HepG2 (cell line): ENCODE data around the gene ZNRD2. TPM values are rescaled to one million over a fixed set of nuclear protein-coding genes. Genes with fewer than 3 reads are reported as not detected.

Experiments used
- ATAC-seq: fragments of 200-7000 bp; cut with Tn5 transposase; 3 replicates; pipeline ENCODE4 v1.9.1; 2020; ENCODE audit warnings: mild to moderate bottlenecking, moderate library complexity
- BruUV-seq: library from RNA; stranded (reverse); fragments of 400-500 nt; replicated peaks from 2 replicates; lab custom pipeline; 2021; lab: Mats Ljungman, UMichigan
- CTCF ChIA-PET: fragments of 300-600 bp; formaldehyde crosslinking; extraction: SDS; loops from one replicate; lab custom pipeline; 2021; ENCODE audit warnings: low total read pairs, inconsistent platforms, low intra/inter-chr PET ratio; lab: Yijun Ruan, JAX
- POLR2A ChIA-PET: fragments of 350-600 bp; sonication (Branson Sonifier 250); formaldehyde crosslinking; loops from one replicate; lab custom pipeline; 2020; ENCODE audit warnings: antibody characterized with exemption, inconsistent platforms; lab: Yijun Ruan, JAX
- DNase-seq: peaks from one replicate; pipeline ENCODE4 v3.0.0-alpha.2; 2015; ENCODE audit warnings: low spot score
- FAIRE-seq: peaks from 3 replicates; lab custom pipeline; 2011; peaks lifted over from hg19 to GRCh38; lab: Jason Lieb, UNC
- H2AFZ ChIP-seq: one replicate; pipeline ENCODE4 v1.6.1; 2011; ENCODE audit warnings: low read length, inconsistent platforms
- H3K27ac ChIP-seq: fragments of 300-600 bp; 3 replicates; pipeline ENCODE4 v1.8.0; 2011; ENCODE audit warnings: mixed run types, mild to moderate bottlenecking, mixed read lengths, low read length, inconsistent platforms; ENCODE audit not compliant: insufficient read depth; ENCODE audit errors: extremely low read length
- H3K27me3 ChIP-seq, 2 experiments: fragments of 200-600 bp in 1 of 2; 2 replicates in 1 of 2; 3 replicates in 1 of 2; pipeline versions ENCODE4 v1.6.0 to v1.8.0; 2011; ENCODE audit warnings: low read length in 2 of 2, mild to moderate bottlenecking in 2 of 2, moderate library complexity in 2 of 2, inconsistent platforms in 1 of 2; ENCODE audit not compliant: insufficient read depth in 2 of 2, control insufficient read depth in 1 of 2
- H3K36me3 ChIP-seq, 2 experiments: fragments of 200-600 bp in 1 of 2; replicated peaks in 1 of 2; 2 replicates in 1 of 2; 3 replicates in 1 of 2; pipeline versions ENCODE4 v1.5.1 to v1.8.0; 2011; ENCODE audit warnings: low read length in 2 of 2, inconsistent platforms in 1 of 2; ENCODE audit not compliant: insufficient read depth in 2 of 2, control insufficient read depth in 1 of 2
- H3K4me1 ChIP-seq: 2 replicates; pipeline ENCODE4 v1.5.1; 2012; ENCODE audit warnings: low read length, inconsistent platforms; ENCODE audit not compliant: insufficient read depth
- H3K4me2 ChIP-seq: 2 replicates; pipeline ENCODE4 v1.6.0; 2011; ENCODE audit warnings: low read depth, low read length, inconsistent platforms
- H3K4me3 ChIP-seq, 3 experiments: fragments of 200-600 bp in 1 of 3; sonication (generic), shearing (Covaris generic) in 1 of 3; replicated peaks in 1 of 3; 2 replicates each; pipeline ENCODE4 v1.5.1; 2011 to 2016; ENCODE audit warnings: low read length in 3 of 3, inconsistent platforms in 2 of 3, low read depth in 2 of 3, mild to moderate bottlenecking in 2 of 3, control low read depth in 1 of 3, mixed read lengths in 1 of 3; ENCODE audit not compliant: insufficient read depth in 1 of 3
- H3K79me2 ChIP-seq: one replicate; pipeline ENCODE4 v1.6.1; 2011; ENCODE audit warnings: low read length, inconsistent platforms; ENCODE audit not compliant: insufficient read depth
- H3K9ac ChIP-seq: 2 replicates; pipeline ENCODE4 v1.6.0; 2011; ENCODE audit warnings: mild to moderate bottlenecking, low read depth, low read length, inconsistent platforms; ENCODE audit not compliant: insufficient read depth
- H3K9me3 ChIP-seq: 2 replicates; pipeline ENCODE4 v1.5.1; 2012; ENCODE audit warnings: mild to moderate bottlenecking, low read length
- H4K20me1 ChIP-seq: 2 replicates; pipeline ENCODE4 v1.6.0; 2011; ENCODE audit warnings: inconsistent platforms, mild to moderate bottlenecking, low read length, moderate library complexity; ENCODE audit not compliant: insufficient read depth
- BCLAF1 ChIP-seq: fragments of 450-650 bp; IDR thresholded peaks from 2 replicates; pipeline ENCODE4 v1.6.1; 2017; ENCODE audit warnings: mild to moderate bottlenecking
- KDM5B ChIP-seq: sonication (generic); formaldehyde crosslinking; IDR thresholded peaks from 2 replicates; pipeline ENCODE4 v1.4.0; 2020; ENCODE audit warnings: missing genetic modification reagents, mild to moderate bottlenecking, borderline replicate concordance
- NONO ChIP-seq, 2 experiments: fragments of 450-650 bp in 1 of 2; sonication (generic) in 1 of 2; formaldehyde crosslinking in 1 of 2; IDR thresholded peaks in 1 of 2; conservative IDR thresholded peaks in 1 of 2; 2 replicates each; pipeline versions ENCODE4 v1.6.1 to v1.8.0; 2017 to 2022; ENCODE audit warnings: mild to moderate bottlenecking in 1 of 2, missing genetic modification reagents in 1 of 2, moderate library complexity in 1 of 2
- POLR2AphosphoS5 ChIP-seq: IDR thresholded peaks from 2 replicates; pipeline ENCODE4 v1.6.1; 2012; ENCODE audit warnings: low read depth, low read length
- SALL2 ChIP-seq: sonication (generic); formaldehyde crosslinking; IDR thresholded peaks from 2 replicates; pipeline ENCODE4 v1.8.1; 2023; ENCODE audit warnings: mild to moderate bottlenecking, missing genetic modification reagents, inconsistent platforms
- SNAI1 ChIP-seq: sonication (generic); formaldehyde crosslinking; IDR thresholded peaks from 2 replicates; pipeline ENCODE4 v1.5.0; 2020; ENCODE audit warnings: mild to moderate bottlenecking, missing genetic modification reagents, borderline replicate concordance
- SP2 ChIP-seq: sonication (generic); formaldehyde crosslinking; IDR thresholded peaks from 2 replicates; pipeline ENCODE4 v1.5.1; 2020; ENCODE audit warnings: mild to moderate bottlenecking, missing genetic modification reagents
- SRSF1 ChIP-seq: fragments of 200-400 bp; formaldehyde crosslinking; optimal IDR thresholded peaks from 2 replicates; pipeline ENCODE3; 2017; ENCODE audit warnings: mild to moderate bottlenecking, low read depth, low read length, moderate library complexity
- ZNF644 ChIP-seq: IDR thresholded peaks from 2 replicates; pipeline ENCODE4 v1.6.1; 2016; ENCODE audit warnings: low read depth
- ZNF703 ChIP-seq: sonication (generic); formaldehyde crosslinking; IDR thresholded peaks from 2 replicates; pipeline ENCODE4 v1.5.1; 2020; ENCODE audit warnings: missing genetic modification reagents, mild to moderate bottlenecking, moderate library complexity, borderline replicate concordance
- WGBS: methylation state at CpG from one replicate; pipeline ENCODE4 v1.1.6; 2017; ENCODE audit warnings: low lambda C conversion rate; 5-methylcytosine and 5-hydroxymethylcytosine counted together
- in situ Hi-C: cut with HindIII; loops from 2 replicates; pipeline ENCODE4 v1.10.0; 2017; ENCODE audit warnings: low pct_unique_long_range_greater_than_20kb; ENCODE audit not compliant: extremely low pct_ligation_motif_present
- intact Hi-C: fragments of 100-400 bp; cut with micrococcal nuclease; formaldehyde crosslinking; loops from one replicate; pipeline ENCODE4 v1.10.0; 2022; ENCODE audit not compliant: unreplicated experiment
- polyA plus RNA-seq, 8 experiments: library from polyadenylated mRNA; depleted of rRNA in 3 of 8; stranded (reverse) in 7 of 8; unstranded in 1 of 8; fragments of >200 nt; fragmentation: Illumina TruSeq in 4 of 8; extraction: Trizol in 4 of 8; gene quantifications; 2 replicates each; pipeline versions ENCODE4 v1.2.1 to v1.2.3, GENCODE V29; 2011 to 2016; ENCODE audit warnings: low read depth in 4 of 8, missing spikeins in 1 of 8, mixed read lengths in 1 of 8; ENCODE audit not compliant: insufficient read depth in 1 of 8
- total RNA-seq, 5 experiments: library from RNA; depleted of rRNA; stranded (reverse); fragments of >200 nt; fragmentation: Illumina TruSeq; extraction: Trizol; gene quantifications; 2 replicates each; pipeline ENCODE4 v1.2.3, GENCODE V29; 2016; ENCODE audit warnings: low read depth in 1 of 5
- TF ChIP-seq, protein P1 (sequence below): sonication (generic); formaldehyde crosslinking; IDR thresholded peaks from 2 replicates; pipeline ENCODE4 v1.4.0; 2020; ENCODE audit warnings: mild to moderate bottlenecking, missing genetic modification reagents
- TF ChIP-seq, protein P2 (sequence below): sonication (generic); formaldehyde crosslinking; IDR thresholded peaks from 2 replicates; pipeline ENCODE4 v1.4.0; 2020; ENCODE audit warnings: missing genetic modification reagents, borderline replicate concordance

The ZNRD2 gene
- total and polyA plus RNA-seq, 2 of the 13 experiments (the other 11 are each of a cell fraction or from before 2014, with no cell fraction given): 29.2 to 34.0 TPM

DNA sequence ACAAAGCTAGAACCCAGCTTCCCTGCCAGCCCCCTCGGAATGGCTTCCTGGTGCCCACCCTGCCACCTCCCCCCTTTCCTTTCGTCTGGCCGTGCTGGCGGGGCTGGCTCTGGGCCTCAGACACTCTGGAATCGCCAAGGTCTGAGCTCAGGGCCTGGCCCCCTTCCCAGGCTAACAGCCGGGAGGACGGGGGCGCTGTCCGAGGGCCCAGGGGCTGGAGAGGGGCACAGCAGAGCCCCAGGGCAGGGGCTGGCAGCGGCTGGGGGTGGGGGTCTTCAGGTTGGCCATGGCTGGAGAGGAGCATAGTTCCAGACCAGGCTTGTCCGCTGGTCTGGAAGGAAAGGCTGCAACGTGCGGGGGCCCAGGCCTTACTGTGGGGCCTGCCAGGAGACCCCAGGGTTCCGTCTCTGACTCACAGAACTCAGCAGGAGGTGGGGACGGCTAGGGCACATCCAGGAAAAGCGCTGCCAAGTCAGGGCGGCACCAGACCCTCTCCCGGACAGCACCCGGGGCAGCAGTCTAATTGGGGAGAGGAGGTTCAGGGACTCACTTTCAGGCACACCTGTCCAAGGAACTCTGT lies 11.3 kb upstream of the ZNRD2 start:
- CTCF ChIA-PET: no interaction called here
- peaks cover 3% of the 10 kb centered on the region; the same call in 1 of the 2 replicates for H4K20me1 ChIP-seq
- H3K9ac ChIP-seq: peak overlapping the region; percentile 89
- H3K9me3 ChIP-seq: no peaks in the 10 kb centered on the region
- intact Hi-C loops: no loop called here
- peaks cover 78% of the 10 kb centered on the region for H3K4me1 ChIP-seq
- no peak for FAIRE-seq
- peak overlapping the region; percentile 73 for H3K27ac ChIP-seq
- in situ Hi-C loops: loop anchor here (10.0 kb wide), 1 partner anchor 296 kb away; the partner anchor contains the start of gene CFL1
- DNase-seq: no peak
- peak overlapping the region; percentile 97 for H3K4me2 ChIP-seq
- no peak overlapping the region for H2AFZ ChIP-seq
- BruUV-seq: TSS peak; percentile 86
- H3K27me3 ChIP-seq: no peaks in the 10 kb centered on the region
- POLR2A ChIA-PET: interaction anchor here (0.8 to 3.4 kb wide), 8 partner anchors 8 to 139 kb away, joined by 3 to 34 read pairs (median 6); partner anchors contain the start of genes NEAT1, PCNX3 and ZNRD2
- 15% methylated on average over 8 of the region's 19 CpGs for WGBS
- no peaks in the 10 kb centered on the region; a peak in 1 of 5 replicates for H3K36me3 ChIP-seq
- ATAC-seq: peak; percentile 13
- peaks cover 8% of the 10 kb centered on the region for H3K79me2 ChIP-seq
- H3K4me3 ChIP-seq: peak overlapping the region; percentile 74 to 89 (median 87)
- peak; percentile 72; the same call in 1 of the 2 replicates for TF ChIP-seq KDM5B (CRISPR knock-in tag)
- TF ChIP-seq BCLAF1: no peak
- no peak for TF ChIP-seq POLR2AphosphoS5
- TF ChIP-seq ZNF644: no peak
- TF ChIP-seq SNAI1 (CRISPR knock-in tag): 0 out of 2 replicates have a peak, but pooled peaks have one; percentile 45
- 0 out of 2 replicates have a peak, but pooled peaks have one; percentile 72 for TF ChIP-seq ZNF703
- no peak for TF ChIP-seq SRSF1
- TF ChIP-seq NONO (IDR thresholded peaks at IDR 0.05): no peak
- TF ChIP-seq NONO (CRISPR knock-in tag; conservative IDR thresholded peaks at IDR 0.05): 0 out of 2 replicates have a peak, but pooled peaks have one; percentile 15
- TF ChIP-seq, protein P1, sequence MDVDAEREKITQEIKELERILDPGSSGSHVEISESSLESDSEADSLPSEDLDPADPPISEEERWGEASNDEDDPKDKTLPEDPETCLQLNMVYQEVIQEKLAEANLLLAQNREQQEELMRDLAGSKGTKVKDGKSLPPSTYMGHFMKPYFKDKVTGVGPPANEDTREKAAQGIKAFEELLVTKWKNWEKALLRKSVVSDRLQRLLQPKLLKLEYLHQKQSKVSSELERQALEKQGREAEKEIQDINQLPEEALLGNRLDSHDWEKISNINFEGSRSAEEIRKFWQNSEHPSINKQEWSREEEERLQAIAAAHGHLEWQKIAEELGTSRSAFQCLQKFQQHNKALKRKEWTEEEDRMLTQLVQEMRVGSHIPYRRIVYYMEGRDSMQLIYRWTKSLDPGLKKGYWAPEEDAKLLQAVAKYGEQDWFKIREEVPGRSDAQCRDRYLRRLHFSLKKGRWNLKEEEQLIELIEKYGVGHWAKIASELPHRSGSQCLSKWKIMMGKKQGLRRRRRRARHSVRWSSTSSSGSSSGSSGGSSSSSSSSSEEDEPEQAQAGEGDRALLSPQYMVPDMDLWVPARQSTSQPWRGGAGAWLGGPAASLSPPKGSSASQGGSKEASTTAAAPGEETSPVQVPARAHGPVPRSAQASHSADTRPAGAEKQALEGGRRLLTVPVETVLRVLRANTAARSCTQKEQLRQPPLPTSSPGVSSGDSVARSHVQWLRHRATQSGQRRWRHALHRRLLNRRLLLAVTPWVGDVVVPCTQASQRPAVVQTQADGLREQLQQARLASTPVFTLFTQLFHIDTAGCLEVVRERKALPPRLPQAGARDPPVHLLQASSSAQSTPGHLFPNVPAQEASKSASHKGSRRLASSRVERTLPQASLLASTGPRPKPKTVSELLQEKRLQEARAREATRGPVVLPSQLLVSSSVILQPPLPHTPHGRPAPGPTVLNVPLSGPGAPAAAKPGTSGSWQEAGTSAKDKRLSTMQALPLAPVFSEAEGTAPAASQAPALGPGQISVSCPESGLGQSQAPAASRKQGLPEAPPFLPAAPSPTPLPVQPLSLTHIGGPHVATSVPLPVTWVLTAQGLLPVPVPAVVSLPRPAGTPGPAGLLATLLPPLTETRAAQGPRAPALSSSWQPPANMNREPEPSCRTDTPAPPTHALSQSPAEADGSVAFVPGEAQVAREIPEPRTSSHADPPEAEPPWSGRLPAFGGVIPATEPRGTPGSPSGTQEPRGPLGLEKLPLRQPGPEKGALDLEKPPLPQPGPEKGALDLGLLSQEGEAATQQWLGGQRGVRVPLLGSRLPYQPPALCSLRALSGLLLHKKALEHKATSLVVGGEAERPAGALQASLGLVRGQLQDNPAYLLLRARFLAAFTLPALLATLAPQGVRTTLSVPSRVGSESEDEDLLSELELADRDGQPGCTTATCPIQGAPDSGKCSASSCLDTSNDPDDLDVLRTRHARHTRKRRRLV (CRISPR knock-in tag): 0 out of 2 replicates have a peak, but pooled peaks have one; percentile 50
- TF ChIP-seq, protein P2, sequence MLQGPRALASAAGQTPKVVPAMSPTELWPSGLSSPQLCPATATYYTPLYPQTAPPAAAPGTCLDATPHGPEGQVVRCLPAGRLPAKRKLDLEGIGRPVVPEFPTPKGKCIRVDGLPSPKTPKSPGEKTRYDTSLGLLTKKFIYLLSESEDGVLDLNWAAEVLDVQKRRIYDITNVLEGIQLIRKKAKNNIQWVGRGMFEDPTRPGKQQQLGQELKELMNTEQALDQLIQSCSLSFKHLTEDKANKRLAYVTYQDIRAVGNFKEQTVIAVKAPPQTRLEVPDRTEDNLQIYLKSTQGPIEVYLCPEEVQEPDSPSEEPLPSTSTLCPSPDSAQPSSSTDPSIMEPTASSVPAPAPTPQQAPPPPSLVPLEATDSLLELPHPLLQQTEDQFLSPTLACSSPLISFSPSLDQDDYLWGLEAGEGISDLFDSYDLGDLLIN (CRISPR knock-in tag): no peak
- peak; percentile 22; the same call in 1 of the 2 replicates for TF ChIP-seq SALL2 (CRISPR knock-in tag)
- 0 out of 2 replicates have a peak, but pooled peaks have one; percentile 26 for TF ChIP-seq SP2 (CRISPR knock-in tag)
